GM10248 (cell line): ENCODE results near the gene PROC.

Experiments used
- CTCF ChIA-PET: fragments of 300-600 bp; sonication (Branson Sonifier 250); formaldehyde crosslinking; extraction: SDS; loops from one replicate; lab custom pipeline; 2021; ENCODE audit warnings: antibody characterized with exemption; lab: Yijun Ruan, JAX
- POLR2A ChIA-PET: fragments of 350-650 bp; sonication (Branson Sonifier 250); formaldehyde crosslinking; extraction: SDS; loops from one replicate; lab custom pipeline; 2020; ENCODE audit warnings: antibody characterized with exemption; lab: Yijun Ruan, JAX
- DNase-seq: peaks from one replicate; pipeline ENCODE4 v3.0.0; 2012; ENCODE audit errors: extremely low spot score
- TF ChIP-seq, protein P1 (sequence below): IDR thresholded peaks from 2 replicates; pipeline ENCODE4 v1.5.1; 2012; ENCODE audit warnings: mild to moderate bottlenecking, low read depth; ENCODE audit errors: extremely low read depth, missing control alignments, control extremely low read depth

PROC gene

DNA sequence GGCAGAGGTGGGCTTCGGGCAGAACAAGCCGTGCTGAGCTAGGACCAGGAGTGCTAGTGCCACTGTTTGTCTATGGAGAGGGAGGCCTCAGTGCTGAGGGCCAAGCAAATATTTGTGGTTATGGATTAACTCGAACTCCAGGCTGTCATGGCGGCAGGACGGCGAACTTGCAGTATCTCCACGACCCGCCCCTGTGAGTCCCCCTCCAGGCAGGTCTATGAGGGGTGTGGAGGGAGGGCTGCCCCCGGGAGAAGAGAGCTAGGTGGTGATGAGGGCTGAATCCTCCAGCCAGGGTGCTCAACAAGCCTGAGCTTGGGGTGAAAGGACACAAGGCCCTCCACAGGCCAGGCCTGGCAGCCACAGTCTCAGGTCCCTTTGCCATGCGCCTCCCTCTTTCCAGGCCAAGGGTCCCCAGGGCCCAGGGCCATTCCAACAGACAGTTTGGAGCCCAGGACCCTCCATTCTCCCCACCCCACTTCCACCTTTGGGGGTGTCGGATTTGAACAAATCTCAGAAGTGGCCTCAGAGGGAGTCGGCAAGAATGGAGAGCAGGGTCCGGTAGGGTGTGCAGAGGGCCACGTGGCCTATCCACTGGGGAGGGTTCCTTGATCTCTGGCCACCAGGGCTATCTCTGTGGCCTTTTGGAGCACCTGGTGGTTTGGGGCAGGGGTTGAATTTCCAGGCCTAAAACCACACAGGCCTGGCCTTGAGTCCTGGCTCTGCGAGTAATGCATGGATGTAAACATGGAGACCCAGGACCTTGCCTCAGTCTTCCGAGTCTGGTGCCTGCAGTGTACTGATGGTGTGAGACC is at the start of gene PROC:
Gene PROC, plus strand, starts transcription at position 128 of the 812 bp plus-strand sequence. CDS start 1,516 bp downstream, outside the sequence.
- TF ChIP-seq, protein P1, sequence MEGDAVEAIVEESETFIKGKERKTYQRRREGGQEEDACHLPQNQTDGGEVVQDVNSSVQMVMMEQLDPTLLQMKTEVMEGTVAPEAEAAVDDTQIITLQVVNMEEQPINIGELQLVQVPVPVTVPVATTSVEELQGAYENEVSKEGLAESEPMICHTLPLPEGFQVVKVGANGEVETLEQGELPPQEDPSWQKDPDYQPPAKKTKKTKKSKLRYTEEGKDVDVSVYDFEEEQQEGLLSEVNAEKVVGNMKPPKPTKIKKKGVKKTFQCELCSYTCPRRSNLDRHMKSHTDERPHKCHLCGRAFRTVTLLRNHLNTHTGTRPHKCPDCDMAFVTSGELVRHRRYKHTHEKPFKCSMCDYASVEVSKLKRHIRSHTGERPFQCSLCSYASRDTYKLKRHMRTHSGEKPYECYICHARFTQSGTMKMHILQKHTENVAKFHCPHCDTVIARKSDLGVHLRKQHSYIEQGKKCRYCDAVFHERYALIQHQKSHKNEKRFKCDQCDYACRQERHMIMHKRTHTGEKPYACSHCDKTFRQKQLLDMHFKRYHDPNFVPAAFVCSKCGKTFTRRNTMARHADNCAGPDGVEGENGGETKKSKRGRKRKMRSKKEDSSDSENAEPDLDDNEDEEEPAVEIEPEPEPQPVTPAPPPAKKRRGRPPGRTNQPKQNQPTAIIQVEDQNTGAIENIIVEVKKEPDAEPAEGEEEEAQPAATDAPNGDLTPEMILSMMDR, result no peak
- no peak for DNase-seq
- ChIA-PET POLR2A (no interaction called here), CTCF (no interaction called here)

GRCh38 chr2:127370010-127370409 is 48.2 kb upstream of the PROC start:
- TF ChIP-seq, protein P1, result no peak
- POLR2A ChIA-PET, result no interaction called here
- CTCF ChIA-PET, result interaction anchor here (1.1 to 1.6 kb wide), 3 partner anchors 9 to 86 kb away, joined by 3 to 4 read pairs (median 4); no protein-coding TSS in a partner anchor
- DNase-seq, result no peak

- CTCF ChIA-PET, result interaction anchor here (1.1 to 1.6 kb wide), 3 partner anchors 8 to 84 kb away, joined by 3 to 4 read pairs (median 4); no protein-coding TSS in a partner anchor
- TF ChIP-seq, protein P1, result no peak
- POLR2A ChIA-PET, result no interaction called here
- DNase-seq, result no peak
Measured at GRCh38 chr2:127371037-127371436, 47.2 kb upstream of the PROC start.

- ChIA-PET CTCF (no interaction called here), POLR2A (no interaction called here)
- TF ChIP-seq, protein P1, result no peak
- no peak for DNase-seq
Measured at GRCh38 chr2:127373362-127374083, 44.7 kb upstream of the PROC start.

DNA sequence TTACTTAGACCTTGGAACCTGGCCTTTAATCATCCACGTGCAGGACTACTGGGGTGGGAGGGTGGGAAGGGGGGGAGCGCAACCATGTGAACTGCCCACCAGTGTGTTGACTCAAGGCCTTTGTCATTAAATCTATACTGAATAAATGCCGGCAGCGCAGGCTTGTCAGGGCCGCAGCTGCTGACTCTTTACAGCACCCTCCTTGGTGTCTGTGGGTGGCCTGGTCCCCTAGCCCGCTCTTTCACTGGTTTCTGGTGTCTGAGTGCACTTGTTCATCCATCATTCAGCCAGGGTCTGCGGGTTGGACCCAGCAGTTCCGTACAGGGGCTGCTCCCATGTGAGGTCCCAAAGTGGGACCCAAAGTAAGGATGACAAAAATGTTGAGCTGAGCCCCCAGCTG is 42.0 kb upstream of the PROC start:
- ChIA-PET POLR2A (no interaction called here), CTCF (interaction anchor here (2.3 kb wide), 1 partner anchor 10 kb away, joined by 10 read pairs; no protein-coding TSS in a partner anchor)
- TF ChIP-seq, protein P1, result no peak
- DNase-seq, result no peak

- CTCF ChIA-PET, result interaction anchor here (2.3 kb wide), 1 partner anchor 11 kb away, joined by 10 read pairs; no protein-coding TSS in a partner anchor
- no peak for DNase-seq
- TF ChIP-seq, protein P1, result no peak
- POLR2A ChIA-PET, result no interaction called here
Measured at GRCh38 chr2:127377262-127377661, 41.0 kb upstream of the PROC start.
